Cardiac ventricle fibroblast (primary cell): ENCODE results near the gene TMIGD2. TPM values are rescaled to one million over a fixed set of nuclear protein-coding genes. Genes with fewer than 3 reads are reported as not detected.

Experiments
- total RNA-seq: library from RNA; depleted of rRNA; stranded (reverse); fragments of >200 nt; gene quantifications from 2 replicates; pipeline ENCODE4 v1.2.3, GENCODE V29; 2015

TMIGD2 gene, protein sequence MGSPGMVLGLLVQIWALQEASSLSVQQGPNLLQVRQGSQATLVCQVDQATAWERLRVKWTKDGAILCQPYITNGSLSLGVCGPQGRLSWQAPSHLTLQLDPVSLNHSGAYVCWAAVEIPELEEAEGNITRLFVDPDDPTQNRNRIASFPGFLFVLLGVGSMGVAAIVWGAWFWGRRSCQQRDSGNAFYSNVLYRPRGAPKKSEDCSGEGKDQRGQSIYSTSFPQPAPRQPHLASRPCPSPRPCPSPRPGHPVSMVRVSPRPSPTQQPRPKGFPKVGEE
- not detected in 2 replicates for total RNA-seq

DNA sequence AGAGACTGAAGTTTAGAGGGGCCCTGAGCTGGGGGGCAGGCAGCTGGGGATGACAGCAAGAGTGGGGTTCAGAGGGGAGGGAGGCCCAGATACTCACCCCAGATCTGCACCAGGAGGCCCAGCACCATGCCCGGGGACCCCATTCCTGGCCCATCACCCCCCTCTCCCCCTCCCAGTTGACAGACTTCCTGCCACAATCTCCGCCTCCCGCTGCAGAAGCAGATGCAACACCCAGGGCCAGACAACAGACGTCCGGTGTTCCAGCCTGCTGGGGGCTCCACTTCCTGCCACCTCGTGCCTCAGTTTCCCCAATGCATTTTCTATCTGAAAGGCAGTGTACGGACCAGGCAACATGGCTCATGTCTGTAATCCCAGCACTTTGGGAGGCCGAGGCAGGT lies at the start of gene TMIGD2:
TMIGD2 (minus strand) TSS at position 147 of the 398 bp plus-strand sequence; CDS start at position 143, 4 bp downstream.

DNA sequence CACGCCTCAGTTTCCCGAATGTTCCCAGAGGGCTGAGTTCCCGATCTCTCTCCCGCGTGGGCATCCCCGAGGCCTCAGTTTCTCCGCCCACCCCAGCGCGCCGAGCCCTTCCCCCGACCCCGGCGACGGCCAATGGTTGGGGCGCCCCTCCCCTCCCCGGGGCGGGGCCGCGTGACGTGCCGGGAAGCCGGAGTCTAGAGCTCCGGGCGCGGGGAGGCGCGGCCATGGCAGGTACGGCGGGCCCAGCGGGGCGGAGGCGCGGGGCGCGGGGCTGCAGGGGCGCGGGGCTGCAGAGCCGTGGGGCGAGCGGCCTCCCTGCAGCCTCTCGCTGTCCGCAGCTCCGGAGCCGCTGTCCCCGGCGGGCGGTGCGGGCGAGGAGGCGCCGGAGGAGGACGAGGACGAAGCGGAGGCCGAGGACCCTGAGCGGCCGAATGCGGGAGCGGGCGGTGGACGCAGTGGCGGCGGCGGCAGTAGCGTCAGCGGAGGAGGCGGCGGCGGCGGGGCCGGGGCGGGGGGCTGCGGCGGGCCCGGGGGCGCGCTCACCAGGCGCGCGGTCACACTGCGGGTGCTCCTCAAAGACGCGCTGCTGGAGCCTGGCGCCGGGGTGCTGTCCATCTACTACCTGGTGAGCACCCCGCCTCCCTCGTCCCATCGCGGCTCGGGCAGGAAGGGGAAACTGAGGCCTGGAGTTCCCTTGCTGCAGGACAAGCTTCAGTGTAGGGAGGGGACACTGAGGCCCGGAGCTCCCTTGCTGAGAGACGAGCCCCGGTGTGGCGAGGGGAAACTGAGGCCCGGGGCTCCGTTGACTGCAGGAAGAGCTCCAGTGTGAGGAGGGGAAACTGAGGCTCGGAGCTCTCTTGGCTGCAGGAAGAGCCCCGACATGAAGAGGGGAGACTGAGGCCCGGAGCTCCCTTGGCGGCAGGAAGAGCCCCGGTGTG lies 41.5 kb upstream of the TMIGD2 start, which contains the start of gene MPND:
MPND (plus strand) TSS at position 193 of the 938 bp plus-strand sequence; CDS start at position 225, 32 bp downstream.

DNA sequence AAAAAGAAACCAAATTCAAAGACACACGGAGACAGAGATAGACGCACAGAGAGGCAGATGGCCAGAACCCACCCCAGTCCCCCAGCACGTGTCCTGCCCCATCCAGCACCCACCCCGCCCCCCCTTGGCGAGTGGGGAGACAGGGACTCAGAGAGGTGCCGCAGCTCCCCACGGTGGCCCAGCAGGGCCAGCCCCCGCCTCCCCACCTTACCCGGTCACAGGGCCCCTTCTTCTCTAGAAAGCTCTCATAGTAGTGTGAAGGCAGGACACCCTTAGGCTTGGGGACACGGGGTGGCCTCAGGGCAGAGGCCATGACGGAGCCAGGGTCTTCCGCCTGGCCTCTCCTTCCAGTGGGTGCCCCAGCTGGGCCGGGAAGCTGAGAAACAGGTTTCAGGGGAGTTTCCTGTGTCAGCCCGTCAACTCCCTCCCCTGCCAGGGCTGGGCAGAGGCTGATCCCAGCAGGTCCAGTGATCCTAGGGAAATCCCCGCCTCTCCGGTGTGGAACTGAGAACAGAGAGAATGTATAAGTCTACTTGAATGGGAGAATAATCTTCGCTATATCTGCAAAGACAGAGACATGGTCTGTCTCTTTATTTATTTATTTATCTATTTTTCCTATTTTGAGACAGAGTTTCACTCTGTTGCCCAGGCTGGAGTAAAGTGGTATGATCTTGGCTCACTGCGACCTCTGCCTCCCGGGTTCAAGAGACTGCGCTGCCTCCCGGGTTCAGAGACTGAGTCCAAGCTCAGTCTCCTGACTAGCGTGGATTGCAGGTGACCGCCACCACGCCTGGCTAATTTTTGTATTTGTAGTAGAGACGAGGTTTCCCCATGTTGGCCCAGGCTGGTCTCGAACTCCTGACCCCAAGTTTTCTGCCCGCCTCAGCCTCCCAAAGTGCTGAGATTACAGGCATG lies 36.5 kb upstream of the TMIGD2 start, which contains the start of gene STAP2:
STAP2 (minus strand) TSS at position 387 of the 915 bp plus-strand sequence; CDS start at position 313, 74 bp downstream.

DNA sequence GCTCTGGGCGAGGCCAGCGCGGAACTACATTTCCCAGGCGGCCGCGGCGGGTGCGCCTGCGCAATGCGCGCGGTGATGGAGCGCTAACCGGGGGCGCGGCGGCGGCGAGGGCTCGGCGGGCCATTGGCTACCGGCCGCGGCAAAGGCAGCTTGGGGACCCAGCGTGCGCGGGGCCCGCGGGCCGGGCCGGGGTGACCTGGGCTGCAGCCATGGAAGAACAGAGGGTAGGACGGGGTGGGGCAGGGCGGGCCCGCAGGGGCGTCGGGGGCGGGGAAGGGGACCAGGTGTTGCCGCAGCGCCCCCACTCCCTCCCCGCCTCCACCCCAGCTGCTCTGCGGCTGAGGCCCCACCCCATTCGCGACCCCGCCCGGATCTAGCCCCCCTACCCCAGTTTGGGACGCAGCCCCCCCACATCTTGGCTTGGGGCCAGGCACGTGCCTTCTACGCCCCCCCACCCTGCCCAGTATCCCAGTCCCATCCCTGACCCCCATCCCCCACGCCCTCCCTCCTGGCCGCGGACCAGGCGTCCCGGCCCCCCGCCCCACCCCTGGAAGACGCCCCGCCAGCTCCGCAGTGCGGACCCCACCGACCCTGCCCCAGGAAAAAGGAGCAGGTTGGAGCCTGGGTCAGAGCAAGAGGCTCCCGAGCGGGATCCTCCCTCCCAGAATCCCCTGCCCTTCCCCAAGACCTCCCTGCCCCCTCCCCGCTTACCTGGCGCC lies 2.5 kb upstream of the TMIGD2 start, which contains the start of gene FSD1:
FSD1 (plus strand) TSS at position 61 of the 719 bp plus-strand sequence; CDS start at position 210, 149 bp downstream.

DNA sequence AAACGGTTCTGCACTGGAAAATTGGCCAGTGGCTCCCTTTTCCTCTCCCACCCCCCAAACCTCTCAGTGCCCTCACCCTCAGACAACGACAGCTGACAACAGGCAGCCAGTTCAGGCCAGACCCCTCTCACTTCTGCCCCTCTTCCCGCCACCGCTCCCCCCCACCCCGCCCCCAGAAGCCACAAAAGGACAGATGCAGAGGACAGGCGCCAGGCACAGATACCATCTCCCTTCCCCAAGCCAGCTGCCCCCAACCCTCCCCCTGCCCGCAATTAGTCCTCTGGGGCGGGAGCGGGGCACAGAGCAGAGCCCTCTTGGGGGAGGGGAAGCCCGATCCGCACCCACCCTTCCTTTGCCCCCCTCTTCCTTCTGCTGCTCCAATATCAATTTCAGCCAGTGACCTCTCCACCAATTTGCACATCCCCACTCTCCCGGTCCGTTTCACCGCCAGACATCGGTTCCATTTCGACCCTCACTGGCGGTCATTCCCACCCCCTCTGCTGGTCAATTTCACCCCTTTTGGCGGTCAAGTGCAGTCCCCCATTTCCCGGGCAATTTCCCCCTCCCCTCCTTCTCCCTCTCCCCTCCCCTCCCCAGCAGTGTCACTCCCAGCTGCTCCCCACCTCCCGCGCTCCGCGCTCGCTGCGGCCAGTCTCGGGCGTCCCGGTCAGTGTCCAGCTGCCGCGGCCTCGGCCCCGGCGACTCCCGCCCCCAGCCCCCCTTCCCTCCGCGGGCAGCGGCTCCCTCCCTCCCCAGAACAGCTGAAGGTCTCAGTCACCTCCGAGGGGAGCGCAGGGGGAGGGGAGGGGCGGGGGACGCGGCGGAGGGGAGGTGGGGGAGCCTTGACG lies 23.5 kb downstream of the TMIGD2 start, which contains the start of gene SHD:
SHD (plus strand) TSS at position 848 of the 848 bp plus-strand sequence. CDS start 798 bp downstream, outside the sequence.

DNA sequence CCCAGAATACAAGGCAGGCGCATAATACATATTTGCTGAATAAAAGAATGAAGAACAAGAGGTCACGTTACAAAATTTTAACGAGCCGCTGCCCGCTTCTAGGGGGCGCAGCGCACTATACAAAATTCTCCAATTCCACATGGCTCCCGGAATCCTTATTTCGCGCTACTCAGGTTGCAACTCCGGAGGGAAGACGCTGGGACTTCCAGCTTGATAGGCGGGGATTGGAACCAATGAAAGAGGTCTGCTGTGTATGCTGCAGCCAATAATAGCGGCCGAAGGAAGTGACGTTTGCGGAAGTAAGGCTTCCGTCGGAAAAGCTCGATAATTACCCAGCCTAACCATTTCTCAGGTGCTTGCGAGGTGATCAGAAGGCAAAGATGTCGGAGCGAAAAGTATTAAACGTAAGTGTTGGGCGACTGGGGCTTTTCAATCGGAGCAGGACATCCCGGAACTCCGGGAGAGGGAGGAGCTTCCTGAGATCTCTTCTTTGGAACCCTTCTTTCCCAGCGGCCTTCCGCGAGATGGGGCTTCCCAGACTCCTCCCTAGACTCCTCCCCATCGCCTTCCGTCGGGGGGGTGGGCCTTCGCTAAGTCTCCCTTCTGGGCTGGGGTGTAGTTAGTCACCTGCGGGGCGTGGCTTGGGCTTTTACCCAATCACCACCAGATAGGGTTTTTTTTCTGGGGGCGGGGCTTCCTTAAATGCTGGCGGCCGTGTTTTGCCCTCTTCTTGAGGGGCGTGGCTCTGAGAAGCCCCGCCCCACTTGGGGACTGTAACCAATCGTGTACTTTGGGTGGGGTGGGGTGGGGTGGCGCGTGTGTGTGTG lies 55.2 kb downstream of the TMIGD2 start, which contains the start of gene YJU2:
YJU2 (plus strand) TSS at position 314 of the 827 bp plus-strand sequence; CDS start at position 381, 67 bp downstream.

Other genes starting within 250 kb of the TMIGD2 start
- gene ZBTB7A, start 235.5 kb downstream of the TMIGD2 start, total RNA-seq: 53.6 and 56.2 TPM in 2 replicates
- gene MAP2K2, start 178.3 kb downstream of the TMIGD2 start, total RNA-seq: 154 and 160 TPM in 2 replicates
- 2.2 TPM in 1 of 2 replicates, not detected in the other for gene CREB3L3, start 148.8 kb downstream of the TMIGD2 start, total RNA-seq
- 15.2 and 19.8 TPM in 2 replicates for gene SIRT6, start 119.8 kb downstream of the TMIGD2 start, total RNA-seq
- gene ANKRD24, start 119.7 kb downstream of the TMIGD2 start, total RNA-seq: 0.75 and 1.5 TPM in 2 replicates
- gene EBI3, start 72.9 kb downstream of the TMIGD2 start, total RNA-seq: not detected in 2 replicates
- gene YJU2, start 55.3 kb downstream of the TMIGD2 start, total RNA-seq: 13.8 and 18.2 TPM in 2 replicates
- gene SHD, start 23.1 kb downstream of the TMIGD2 start, total RNA-seq: not detected in 2 replicates
- 0.69 and 4.2 TPM in 2 replicates for gene FSD1, start 2.2 kb upstream of the TMIGD2 start, total RNA-seq
- gene STAP2, start 36.4 kb upstream of the TMIGD2 start, total RNA-seq: 3.6 TPM in 2 replicates
- gene MPND, start 41.2 kb upstream of the TMIGD2 start, total RNA-seq: 2.7 and 4.0 TPM in 2 replicates
- gene SH3GL1, start 98.2 kb upstream of the TMIGD2 start, total RNA-seq: 76.0 and 86.1 TPM in 2 replicates
- gene CHAF1A, start 100.3 kb upstream of the TMIGD2 start, total RNA-seq: 2.7 and 2.9 TPM in 2 replicates
- 53.5 and 63.2 TPM in 2 replicates for gene UBXN6, start 155.4 kb upstream of the TMIGD2 start, total RNA-seq
- 53.7 and 63.0 TPM in 2 replicates for gene HDGFL2, start 169.9 kb upstream of the TMIGD2 start, total RNA-seq
- 11.9 and 12.7 TPM in 2 replicates for gene PLIN4, start 216.1 kb upstream of the TMIGD2 start, total RNA-seq
- gene PLIN5, start 232.8 kb upstream of the TMIGD2 start, total RNA-seq: 0.59 and 1.4 TPM in 2 replicates
- 1.4 and 1.5 TPM in 2 replicates for gene LRG1, start 237.6 kb upstream of the TMIGD2 start, total RNA-seq